Heart right ventricle (tissue), 16 donors: ENCODE measurements around the gene CTDSPL. TPM values are rescaled to one million over a fixed set of nuclear protein-coding genes. Genes with fewer than 3 reads are reported as not detected.

Experiments
- ATAC-seq, 8 donors: fragments of 200-7000 bp; cut with Tn5 transposase; one replicate each; pipeline ENCODE4 v1.9.1; 2020; ENCODE audit warnings: mild to moderate bottlenecking in 8 of 8, moderate library complexity in 8 of 8, moderate number of reproducible peaks in 1 of 8
- DNase-seq, 2 donors: peaks; one replicate each; pipeline ENCODE4 v3.0.0-alpha.2; 2020
- H3K27ac ChIP-seq, 10 donors: fragments of 200-600 bp; sonication (generic) in 2 of 10; one replicate each; pipeline versions ENCODE4 v1.5.0 to v1.8.0; 2020 to 2022; ENCODE audit warnings: mild to moderate bottlenecking in 3 of 10
- H3K27me3 ChIP-seq, 7 donors: fragments of 200-600 bp; one replicate each; pipeline ENCODE4 v1.8.0; 2021 to 2022; ENCODE audit warnings: mild to moderate bottlenecking in 2 of 7
- H3K36me3 ChIP-seq, 9 donors: fragments of 200-600 bp; sonication (generic) in 1 of 9; one replicate each; pipeline versions ENCODE4 v1.5.0 to v1.8.0; 2020 to 2022; ENCODE audit warnings: mild to moderate bottlenecking in 2 of 9
- H3K4me1 ChIP-seq, 9 donors: fragments of 200-600 bp; sonication (generic) in 1 of 9; one replicate each; pipeline versions ENCODE4 v1.5.0 to v1.8.0; 2020 to 2022; ENCODE audit warnings: mild to moderate bottlenecking in 4 of 9
- H3K4me3 ChIP-seq, 10 donors: fragments of 200-600 bp; sonication (generic) in 2 of 10; one replicate each; pipeline versions ENCODE4 v1.5.0 to v1.8.0; 2020 to 2022; ENCODE audit warnings: mild to moderate bottlenecking in 7 of 10, moderate library complexity in 2 of 10
- H3K9me3 ChIP-seq, 11 donors: fragments of 200-600 bp in 10 of 11; sonication (generic) in 2 of 11; one replicate each; pipeline versions ENCODE4 v1.5.0 to v1.8.0; 2013 to 2022; ENCODE audit warnings: mild to moderate bottlenecking in 2 of 11, control low read depth in 1 of 11, moderate library complexity in 1 of 11
- WGBS, 2 donors: extraction: QIAGEN DNeasy Blood & Tissue Kit; methylation state at CpG; one replicate each; pipeline ENCODE4 v1.1.7; 2013; ENCODE audit warnings: inconsistent platforms in 1 of 2; 5-methylcytosine and 5-hydroxymethylcytosine counted together
- intact Hi-C, 10 donors: fragments of 100-400 bp; cut with DNase I; formaldehyde crosslinking; loops; one replicate each; pipeline versions ENCODE4 v1.11.1 to v1.14.2; 2022
- polyA plus RNA-seq, 2 donors: library from polyadenylated mRNA; stranded (reverse); fragments of 200-250 nt; gene quantifications; one replicate each; pipeline ENCODE4 v1.2.3, GENCODE V29; 2013
- total RNA-seq, 10 donors: library from RNA; stranded (reverse); fragmentation: NEBNext Ultra II Directional in 3 of 10; extraction: Animal tissue kit (Norgen Biotek cat#: 25700) in 3 of 10; gene quantifications; one replicate each; pipeline versions ENCODE4 v1.2.1 to v1.2.4, GENCODE V29; 2021 to 2023
- TF ChIP-seq, protein P1 (sequence below), 9 donors: fragments of 200-600 bp; sonication (generic) in 2 of 9; IDR thresholded peaks; one replicate each; pipeline versions ENCODE4 v1.5.0 to v1.8.0; 2021 to 2022; ENCODE audit warnings: antibody characterized with exemption in 9 of 9, mild to moderate bottlenecking in 5 of 9, moderate library complexity in 1 of 9
- donor health status: Arrhythmogenic right ventricular cardiomyopathy.
- donor health status: ischemic (EF 13 %, LVEDD 7.1; RV severe dilation, severe dysfunction).
- donor health status: healthy with polysubstance abuse.
- donor health status: DM: no; HTN: yes; CAD: no.
- donor health status: DM: no; HTN: no; CAD: no.
- donor health status: ischemic (EF 25% LVEDD 6.9; RV normal size, moderate dysfunction).
- donor health status: ischemic (EF 25% LVEDD 5.7; RV mildly dilated, moderate dysfunction).
- donor health status: healthy.
- donor health status: DM: yes; HTN: yes; CAD: no.
- donor health status: Ischemic cardiomyopathy.
- donor health status: ischemic (EF 35%, LVEDD 5.7; RV mildly dilated, moderate dysfunction).
- donor health status: nonischemic (EF 11% LVEDD 7.7; RV severe dilation, severe dysfunction).
- donor health status: DM: yes; HTN: yes; CAD: no.
- donor health status: PGD.
- donor health status: ischemic (EF 29% LVEDD 5.4; RV normal size, mild dysfunction).
- donor health status: nonischemic (EF 23%, LVEDD 6.1; RV moderate dilation, normal function).

CTDSPL gene
- total and polyA plus RNA-seq, 12 donors, result 5.4 to 51.5 (median 41.2) TPM

- Histone ChIP-seq H3K4me3 (no peak overlapping the region), H3K9me3 (peaks cover 0 to 8% (median 0%) of the 10 kb centered on the region in 11 donors), H3K36me3 (peaks cover 0 to 31% (median 0%) of the 10 kb centered on the region in 9 donors), H3K4me1 (peaks cover 15 to 55% (median 33%) of the 10 kb centered on the region in 9 donors), H3K27me3 (no peaks in the 10 kb centered on the region), H3K27ac (no peak overlapping the region)
- WGBS, 2 donors, result 70 to 72% methylated on average over 6 of the region's 6 CpGs
- intact Hi-C loops, result no loop called here
- DNase-seq (no peak), ATAC-seq (no peak)
- TF ChIP-seq, protein P1, sequence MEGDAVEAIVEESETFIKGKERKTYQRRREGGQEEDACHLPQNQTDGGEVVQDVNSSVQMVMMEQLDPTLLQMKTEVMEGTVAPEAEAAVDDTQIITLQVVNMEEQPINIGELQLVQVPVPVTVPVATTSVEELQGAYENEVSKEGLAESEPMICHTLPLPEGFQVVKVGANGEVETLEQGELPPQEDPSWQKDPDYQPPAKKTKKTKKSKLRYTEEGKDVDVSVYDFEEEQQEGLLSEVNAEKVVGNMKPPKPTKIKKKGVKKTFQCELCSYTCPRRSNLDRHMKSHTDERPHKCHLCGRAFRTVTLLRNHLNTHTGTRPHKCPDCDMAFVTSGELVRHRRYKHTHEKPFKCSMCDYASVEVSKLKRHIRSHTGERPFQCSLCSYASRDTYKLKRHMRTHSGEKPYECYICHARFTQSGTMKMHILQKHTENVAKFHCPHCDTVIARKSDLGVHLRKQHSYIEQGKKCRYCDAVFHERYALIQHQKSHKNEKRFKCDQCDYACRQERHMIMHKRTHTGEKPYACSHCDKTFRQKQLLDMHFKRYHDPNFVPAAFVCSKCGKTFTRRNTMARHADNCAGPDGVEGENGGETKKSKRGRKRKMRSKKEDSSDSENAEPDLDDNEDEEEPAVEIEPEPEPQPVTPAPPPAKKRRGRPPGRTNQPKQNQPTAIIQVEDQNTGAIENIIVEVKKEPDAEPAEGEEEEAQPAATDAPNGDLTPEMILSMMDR (IDR thresholded peaks at IDR 0.05), result no peak
Measured at GRCh38 chr3:37949866-37950265, 88.2 kb downstream of the CTDSPL start.

DNA sequence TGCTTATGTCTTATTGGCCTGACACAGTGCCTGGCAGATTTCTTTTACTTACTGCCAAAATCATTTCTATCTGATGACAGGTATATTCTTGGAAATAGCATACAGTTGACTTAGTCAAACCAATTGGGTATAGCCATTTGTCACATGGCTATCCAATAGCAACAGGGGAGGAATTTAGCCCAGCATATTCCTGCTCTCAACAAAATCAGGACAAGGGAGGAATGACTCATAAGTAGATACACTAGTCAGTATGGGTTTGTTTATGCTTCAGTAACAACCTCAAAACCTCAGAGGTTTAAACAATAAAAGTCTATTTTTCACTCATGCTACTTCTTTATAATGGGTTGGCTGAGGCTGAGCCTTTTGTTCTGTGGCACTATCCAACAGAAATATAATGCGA lies 90.9 kb downstream of the CTDSPL start:
- 100% methylated on average over 1 of the region's 1 CpG for WGBS, 2 donors
- TF ChIP-seq, protein P1 (IDR thresholded peaks at IDR 0.05), result no peak
- Histone ChIP-seq H3K4me3 (no peak overlapping the region), H3K36me3 (peaks cover 0 to 33% (median 0%) of the 10 kb centered on the region in 9 donors), H3K9me3 (peaks cover 0 to 8% (median 0%) of the 10 kb centered on the region in 11 donors), H3K27me3 (no peaks in the 10 kb centered on the region), H3K4me1 (peaks cover 3 to 58% (median 31%) of the 10 kb centered on the region in 9 donors), H3K27ac (peak overlapping the region in 1 of 10 donors; percentile 17)
- intact Hi-C loops, result no loop called here
- ATAC-seq, result peak in 1 of 8 donors; percentile 15
- no peak for DNase-seq

- DNase-seq (no peak), ATAC-seq (no peak)
- 97 to 99% methylated on average over 2 of the region's 2 CpGs for WGBS, 2 donors
- Histone ChIP-seq H3K36me3 (peaks cover 0 to 27% (median 0%) of the 10 kb centered on the region in 9 donors), H3K4me3 (no peak overlapping the region), H3K27me3 (no peaks in the 10 kb centered on the region), H3K4me1 (peaks cover 4 to 64% (median 34%) of the 10 kb centered on the region in 9 donors), H3K9me3 (peaks cover 0 to 8% (median 0%) of the 10 kb centered on the region in 11 donors), H3K27ac (peak overlapping the region in 2 of 10 donors; percentile 31 to 48)
- TF ChIP-seq, protein P1 (IDR thresholded peaks at IDR 0.05), result no peak
- intact Hi-C loops, result no loop called here
Measured at GRCh38 chr3:37953226-37953625, 91.5 kb downstream of the CTDSPL start.

DNA sequence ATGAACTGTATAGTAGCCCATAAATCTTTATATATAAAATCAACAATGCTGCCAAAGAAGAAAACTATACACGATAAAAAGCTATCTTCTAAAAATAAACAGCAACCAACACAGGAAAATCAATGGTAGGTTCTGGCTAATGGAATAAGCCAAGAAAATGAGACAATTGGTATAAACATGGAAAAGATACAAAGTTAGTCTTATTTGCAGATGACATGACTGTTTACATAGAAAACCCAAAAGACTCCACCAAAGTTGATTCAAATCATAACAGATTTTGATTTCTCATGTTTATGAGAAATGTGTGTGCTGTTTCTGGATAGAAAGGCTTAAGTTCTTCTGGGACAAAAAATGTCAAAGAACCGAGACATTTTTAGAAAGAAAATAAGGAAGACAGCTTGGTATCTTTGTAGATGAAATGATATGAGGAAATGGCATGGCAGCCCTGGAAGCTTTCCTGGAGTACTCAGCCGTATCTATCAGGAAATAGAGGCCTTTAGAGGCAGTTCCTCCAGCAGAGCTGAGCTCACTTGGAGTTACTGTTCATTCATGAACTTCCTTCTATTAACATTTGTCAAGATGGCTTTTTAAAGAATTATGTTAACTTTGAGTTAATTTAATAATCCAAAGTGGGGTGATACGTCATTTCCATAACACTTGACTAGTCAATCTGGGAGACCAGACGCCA lies 92.2 kb downstream of the CTDSPL start:
- intact Hi-C loops, result no loop called here
- Histone ChIP-seq H3K4me1 (peaks cover 4 to 64% (median 34%) of the 10 kb centered on the region in 9 donors), H3K9me3 (peaks cover 0 to 8% (median 0%) of the 10 kb centered on the region in 11 donors), H3K36me3 (peaks cover 0 to 26% (median 0%) of the 10 kb centered on the region in 9 donors), H3K4me3 (no peak overlapping the region), H3K27ac (peak overlapping the region in 6 of 10 donors; percentile 2 to 48 (median 24)), H3K27me3 (no peaks in the 10 kb centered on the region)
- TF ChIP-seq, protein P1 (IDR thresholded peaks at IDR 0.05), result no peak
- ATAC-seq (no peak), DNase-seq (no peak)
- 69 to 72% methylated on average over 5 of the region's 5 CpGs for WGBS, 2 donors
